ENCODE results near the gene INAVA.
"Not testable (repeated sequence)": the region's sequence is repeated elsewhere in the genome, so short reads cannot be mapped to it uniquely, and the experiment has no call there.

INAVA gene

GRCh38 chr1:200921571-200922110, 26.9 kb downstream of the INAVA start:
- TF ChIP-seq, protein P1, sequence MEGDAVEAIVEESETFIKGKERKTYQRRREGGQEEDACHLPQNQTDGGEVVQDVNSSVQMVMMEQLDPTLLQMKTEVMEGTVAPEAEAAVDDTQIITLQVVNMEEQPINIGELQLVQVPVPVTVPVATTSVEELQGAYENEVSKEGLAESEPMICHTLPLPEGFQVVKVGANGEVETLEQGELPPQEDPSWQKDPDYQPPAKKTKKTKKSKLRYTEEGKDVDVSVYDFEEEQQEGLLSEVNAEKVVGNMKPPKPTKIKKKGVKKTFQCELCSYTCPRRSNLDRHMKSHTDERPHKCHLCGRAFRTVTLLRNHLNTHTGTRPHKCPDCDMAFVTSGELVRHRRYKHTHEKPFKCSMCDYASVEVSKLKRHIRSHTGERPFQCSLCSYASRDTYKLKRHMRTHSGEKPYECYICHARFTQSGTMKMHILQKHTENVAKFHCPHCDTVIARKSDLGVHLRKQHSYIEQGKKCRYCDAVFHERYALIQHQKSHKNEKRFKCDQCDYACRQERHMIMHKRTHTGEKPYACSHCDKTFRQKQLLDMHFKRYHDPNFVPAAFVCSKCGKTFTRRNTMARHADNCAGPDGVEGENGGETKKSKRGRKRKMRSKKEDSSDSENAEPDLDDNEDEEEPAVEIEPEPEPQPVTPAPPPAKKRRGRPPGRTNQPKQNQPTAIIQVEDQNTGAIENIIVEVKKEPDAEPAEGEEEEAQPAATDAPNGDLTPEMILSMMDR (IDR thresholded peaks at IDR 0.05; ENCODE audit: control insufficient read depth, extremely low read depth, insufficient read depth), result no peak
- H3K4me3 ChIP-seq (ENCODE audit: low read depth, low read length), result no peak overlapping the region
- no peak for DNase-seq (ENCODE audit: low read depth)

DNA sequence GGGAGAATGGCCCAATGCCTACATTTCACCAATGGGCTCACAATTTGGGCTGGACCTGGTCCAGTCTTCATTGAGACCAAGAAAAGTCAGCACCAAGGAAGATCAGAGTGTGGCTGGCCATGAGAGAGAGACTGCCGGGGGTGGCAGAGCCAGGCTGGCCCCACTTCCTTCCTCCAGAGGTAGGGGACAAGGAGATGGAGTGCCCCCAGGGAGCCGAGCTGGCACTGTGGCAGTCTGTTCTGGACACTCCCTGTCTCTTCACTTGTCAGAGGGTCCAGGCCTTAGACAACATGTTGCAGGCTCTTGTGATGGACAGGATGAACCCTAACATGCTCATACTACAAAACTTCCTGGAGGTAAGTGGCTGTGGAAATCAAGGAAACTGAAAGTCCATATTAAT, 27.7 kb downstream of the INAVA start:
- TF ChIP-seq, protein P1 (IDR thresholded peaks at IDR 0.05; ENCODE audit: control insufficient read depth, extremely low read depth, insufficient read depth), result no peak
- no peak for DNase-seq (ENCODE audit: low read depth)
- H3K4me3 ChIP-seq (ENCODE audit: low read depth, low read length), result no peak overlapping the region

DNA sequence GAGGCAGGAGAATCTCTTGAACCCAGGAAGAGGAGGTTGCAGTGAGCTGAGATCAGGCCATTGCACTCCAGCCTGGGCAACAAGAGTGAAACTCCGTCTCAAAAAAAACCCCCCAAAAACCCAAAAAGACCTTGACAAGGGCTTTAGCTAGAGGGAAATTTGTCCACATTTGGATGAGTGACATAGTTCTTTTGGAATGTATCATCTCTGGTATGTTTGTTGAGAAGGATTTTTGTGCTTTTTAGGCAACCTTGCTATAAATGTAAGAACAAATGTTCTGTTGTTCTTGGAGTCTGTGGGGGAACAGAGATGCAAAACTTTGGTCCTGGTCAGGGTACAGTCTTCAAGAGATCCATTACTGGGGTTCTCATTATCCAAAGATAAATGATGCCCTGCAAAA, 28.9 kb downstream of the INAVA start:
- TF ChIP-seq, protein P1 (IDR thresholded peaks at IDR 0.05; ENCODE audit: control insufficient read depth, extremely low read depth, insufficient read depth), result no peak
- DNase-seq (ENCODE audit: low read depth), result no peak
- no peak overlapping the region for H3K4me3 ChIP-seq (ENCODE audit: low read depth, low read length)

GRCh38 chr1:200925831-200926230, 31.1 kb downstream of the INAVA start:
- TF ChIP-seq, protein P1 (IDR thresholded peaks at IDR 0.05; ENCODE audit: control insufficient read depth, extremely low read depth, insufficient read depth), result no peak
- no peak for DNase-seq (ENCODE audit: low read depth)
- H3K4me3 ChIP-seq (ENCODE audit: low read depth, low read length), result no peak overlapping the region

GRCh38 chr1:200929530-200930278, 35.0 kb downstream of the INAVA start:
- no peak overlapping the region for H3K4me3 ChIP-seq (ENCODE audit: low read depth, low read length)
- DNase-seq (ENCODE audit: low read depth), result no peak
- TF ChIP-seq, protein P1 (IDR thresholded peaks at IDR 0.05; ENCODE audit: control insufficient read depth, extremely low read depth, insufficient read depth), result no peak

- not testable (repeated sequence) for DNase-seq (ENCODE audit: low read depth); H3K4me3 ChIP-seq (ENCODE audit: low read depth, low read length)
These were observed 35.6 kb downstream of the INAVA start for GRCh38 chr1:200930285-200930684.

- no peak for DNase-seq (ENCODE audit: low read depth)
- H3K4me3 ChIP-seq (ENCODE audit: low read depth, low read length), result no peak overlapping the region
- TF ChIP-seq, protein P1 (IDR thresholded peaks at IDR 0.05; ENCODE audit: control insufficient read depth, extremely low read depth, insufficient read depth), result no peak
These were observed 37.1 kb downstream of the INAVA start for GRCh38 chr1:200931776-200932175.
